Omental fat pad (tissue), 4 donors: ENCODE data around the gene TMEM145. TPM values are rescaled to one million over a fixed set of nuclear protein-coding genes. Genes with fewer than 3 reads are reported as not detected.

Source experiments
- ATAC-seq: fragments of 150-250 bp; one replicate; pipeline ENCODE4 v1.9.1; 2016; ENCODE audit warnings: mild to moderate bottlenecking, moderate library complexity; ENCODE audit not compliant: low FRiP score
- DNase-seq: peaks from one replicate; pipeline ENCODE4 v3.0.0-alpha.2; 2019; ENCODE audit warnings: low spot score
- total RNA-seq, 4 donors: library from RNA; depleted of rRNA; stranded (reverse); fragments of >200 nt; gene quantifications; one replicate each; pipeline ENCODE4 v1.1.0, GENCODE V29; 2016
- TF ChIP-seq, protein P1 (sequence below), 3 donors: fragments of 450-650 bp; IDR thresholded peaks; one replicate each; pipeline ENCODE4 v1.5.1; 2016 to 2017; ENCODE audit warnings: antibody characterized with exemption in 3 of 3, mild to moderate bottlenecking in 3 of 3, moderate library complexity in 2 of 3

Gene TMEM145
- total RNA-seq, 4 donors from 2014 or later, result 0.24 to 1.9 TPM; not detected in 2

DNA sequence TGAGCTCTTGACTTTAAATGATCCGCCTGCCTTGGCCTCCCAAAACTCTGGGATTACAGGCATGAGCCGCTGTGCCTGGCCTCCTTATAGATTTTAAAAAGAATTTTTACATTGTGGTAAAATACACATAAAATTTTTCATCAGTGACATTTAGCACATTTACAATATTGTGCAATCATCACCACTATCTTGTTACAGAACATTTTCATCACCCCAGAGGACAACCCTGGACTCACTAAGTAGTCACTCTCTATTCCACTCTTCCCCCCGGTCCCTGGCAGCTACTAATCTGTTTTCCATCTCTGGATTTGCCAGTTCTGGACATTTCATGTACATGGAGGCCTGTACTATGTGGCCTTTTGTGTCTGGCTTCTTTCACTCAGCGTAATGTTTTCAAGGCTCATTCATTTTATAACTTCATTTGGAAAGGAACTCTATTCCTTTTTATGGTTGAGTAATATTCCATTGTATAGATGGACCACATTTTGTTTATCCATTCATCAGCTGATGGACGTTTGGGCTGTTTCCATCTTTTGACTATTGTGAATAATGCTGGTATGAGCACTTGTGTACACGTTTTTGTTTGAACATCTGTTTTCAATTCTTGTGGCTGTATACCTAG, 32.2 kb downstream of the TMEM145 start:
- ATAC-seq (no peak), DNase-seq (no peak)
- TF ChIP-seq, protein P1, sequence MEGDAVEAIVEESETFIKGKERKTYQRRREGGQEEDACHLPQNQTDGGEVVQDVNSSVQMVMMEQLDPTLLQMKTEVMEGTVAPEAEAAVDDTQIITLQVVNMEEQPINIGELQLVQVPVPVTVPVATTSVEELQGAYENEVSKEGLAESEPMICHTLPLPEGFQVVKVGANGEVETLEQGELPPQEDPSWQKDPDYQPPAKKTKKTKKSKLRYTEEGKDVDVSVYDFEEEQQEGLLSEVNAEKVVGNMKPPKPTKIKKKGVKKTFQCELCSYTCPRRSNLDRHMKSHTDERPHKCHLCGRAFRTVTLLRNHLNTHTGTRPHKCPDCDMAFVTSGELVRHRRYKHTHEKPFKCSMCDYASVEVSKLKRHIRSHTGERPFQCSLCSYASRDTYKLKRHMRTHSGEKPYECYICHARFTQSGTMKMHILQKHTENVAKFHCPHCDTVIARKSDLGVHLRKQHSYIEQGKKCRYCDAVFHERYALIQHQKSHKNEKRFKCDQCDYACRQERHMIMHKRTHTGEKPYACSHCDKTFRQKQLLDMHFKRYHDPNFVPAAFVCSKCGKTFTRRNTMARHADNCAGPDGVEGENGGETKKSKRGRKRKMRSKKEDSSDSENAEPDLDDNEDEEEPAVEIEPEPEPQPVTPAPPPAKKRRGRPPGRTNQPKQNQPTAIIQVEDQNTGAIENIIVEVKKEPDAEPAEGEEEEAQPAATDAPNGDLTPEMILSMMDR (IDR thresholded peaks at IDR 0.05), result no peak

DNA sequence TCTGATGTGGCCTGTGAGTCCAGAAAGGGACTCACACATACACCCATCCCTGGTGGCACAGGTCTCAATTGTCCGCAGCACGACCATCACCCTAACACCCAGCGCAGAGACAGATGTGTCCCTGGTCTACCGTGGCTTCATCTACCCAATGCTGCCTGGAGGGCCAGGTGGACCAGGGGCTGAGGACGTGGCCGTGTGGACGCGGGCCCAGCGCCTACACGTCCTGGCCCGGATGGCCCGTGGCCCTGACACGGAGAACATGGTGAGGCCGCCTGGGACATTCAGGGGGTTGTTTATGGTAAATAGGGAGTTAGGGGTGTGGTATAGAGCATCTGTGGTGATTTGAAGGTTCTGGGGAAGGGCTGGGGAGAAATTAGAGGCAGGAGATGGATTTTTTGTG, 35.1 kb downstream of the TMEM145 start:
- TF ChIP-seq, protein P1 (IDR thresholded peaks at IDR 0.05), result no peak
- ATAC-seq (no peak), DNase-seq (no peak)

DNA sequence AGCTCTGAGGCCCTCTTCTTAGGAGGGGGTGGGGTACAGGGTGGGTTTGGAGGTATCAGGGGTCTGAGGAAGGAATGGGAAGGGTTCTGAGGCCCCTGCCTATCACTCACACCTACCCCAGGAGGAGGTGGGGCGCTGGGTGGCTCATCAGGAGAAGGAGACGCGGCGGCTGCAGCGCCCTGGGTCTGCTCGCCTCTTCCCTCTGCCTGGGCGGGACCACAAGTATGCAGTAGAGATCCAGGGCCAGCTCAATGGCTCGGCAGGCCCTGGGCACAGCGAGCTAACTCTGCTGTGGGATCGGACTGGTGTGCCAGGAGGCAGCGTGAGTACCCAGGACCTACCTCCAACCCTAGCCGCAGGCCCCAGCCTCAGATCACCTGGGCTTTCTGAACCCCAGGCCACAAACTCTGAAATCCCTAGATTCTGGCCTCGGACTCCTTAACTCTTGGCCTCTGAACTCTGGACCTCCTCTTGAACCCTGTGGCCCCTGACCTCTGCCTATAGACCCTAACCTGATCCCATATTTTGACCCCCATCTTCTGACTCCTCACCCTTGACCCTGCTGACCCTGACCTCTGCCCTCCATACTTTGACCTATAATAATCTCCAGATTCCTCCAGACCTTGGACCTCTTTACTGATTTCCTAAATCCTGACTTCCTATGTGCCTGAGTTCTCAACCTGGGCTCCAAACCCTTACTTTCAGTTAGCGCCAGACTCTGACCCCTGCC, 36.4 kb downstream of the TMEM145 start:
- ATAC-seq (no peak), DNase-seq (no peak)
- TF ChIP-seq, protein P1 (IDR thresholded peaks at IDR 0.05), result no peak

DNA sequence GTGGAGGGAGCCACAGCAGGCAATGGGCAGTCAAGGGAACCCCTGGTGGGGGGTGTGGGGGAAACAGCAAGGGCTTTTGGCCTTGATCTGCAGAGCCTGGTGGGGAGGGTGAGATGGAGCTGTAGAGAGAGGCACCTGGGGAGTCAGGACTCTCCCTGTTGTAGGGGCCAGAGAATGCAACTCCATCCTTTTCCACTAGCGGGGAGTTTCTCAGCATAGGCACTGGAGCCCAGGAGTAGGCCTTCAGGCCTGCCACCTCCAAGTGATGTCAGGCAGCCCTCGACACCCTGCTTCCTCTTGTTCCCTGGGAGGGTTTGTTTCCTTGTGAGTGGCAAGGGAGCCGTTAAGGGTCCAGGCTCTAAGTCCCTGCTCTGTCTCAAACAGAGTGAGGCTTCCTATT, 37.3 kb downstream of the TMEM145 start:
- DNase-seq (no peak), ATAC-seq (no peak)
- TF ChIP-seq, protein P1 (IDR thresholded peaks at IDR 0.05), result no peak

DNA sequence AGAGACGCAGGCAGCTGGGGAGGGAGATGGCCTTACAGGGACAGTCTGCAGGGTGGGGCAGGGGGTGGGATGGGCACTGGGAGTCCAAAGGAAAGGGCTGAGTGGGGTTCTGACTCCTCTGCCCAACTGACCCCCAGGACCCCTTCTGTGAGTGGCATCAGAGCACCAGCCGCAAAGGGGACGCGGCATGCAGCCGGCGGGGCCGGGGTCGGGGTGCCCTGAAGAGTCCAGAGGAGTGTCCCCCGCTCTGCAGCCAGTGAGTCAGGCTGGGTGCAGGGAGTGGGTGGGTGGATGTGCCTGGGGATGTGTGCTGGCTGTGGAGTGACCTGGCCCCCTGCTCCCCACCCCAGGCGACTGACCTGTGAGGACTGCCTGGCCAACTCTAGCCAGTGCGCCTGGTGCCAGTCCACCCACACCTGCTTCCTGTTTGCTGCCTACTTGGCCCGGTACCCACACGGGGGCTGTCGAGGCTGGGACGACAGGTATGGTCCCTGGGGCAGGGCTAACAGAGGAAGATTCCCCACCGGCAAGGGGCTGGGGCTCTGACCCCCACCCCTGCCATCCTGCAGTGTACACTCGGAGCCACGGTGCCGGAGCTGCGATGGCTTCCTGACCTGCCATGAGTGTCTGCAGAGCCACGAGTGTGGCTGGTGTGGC, 38.1 kb downstream of the TMEM145 start:
- no peak for ATAC-seq
- TF ChIP-seq, protein P1 (IDR thresholded peaks at IDR 0.05), result no peak

DNA sequence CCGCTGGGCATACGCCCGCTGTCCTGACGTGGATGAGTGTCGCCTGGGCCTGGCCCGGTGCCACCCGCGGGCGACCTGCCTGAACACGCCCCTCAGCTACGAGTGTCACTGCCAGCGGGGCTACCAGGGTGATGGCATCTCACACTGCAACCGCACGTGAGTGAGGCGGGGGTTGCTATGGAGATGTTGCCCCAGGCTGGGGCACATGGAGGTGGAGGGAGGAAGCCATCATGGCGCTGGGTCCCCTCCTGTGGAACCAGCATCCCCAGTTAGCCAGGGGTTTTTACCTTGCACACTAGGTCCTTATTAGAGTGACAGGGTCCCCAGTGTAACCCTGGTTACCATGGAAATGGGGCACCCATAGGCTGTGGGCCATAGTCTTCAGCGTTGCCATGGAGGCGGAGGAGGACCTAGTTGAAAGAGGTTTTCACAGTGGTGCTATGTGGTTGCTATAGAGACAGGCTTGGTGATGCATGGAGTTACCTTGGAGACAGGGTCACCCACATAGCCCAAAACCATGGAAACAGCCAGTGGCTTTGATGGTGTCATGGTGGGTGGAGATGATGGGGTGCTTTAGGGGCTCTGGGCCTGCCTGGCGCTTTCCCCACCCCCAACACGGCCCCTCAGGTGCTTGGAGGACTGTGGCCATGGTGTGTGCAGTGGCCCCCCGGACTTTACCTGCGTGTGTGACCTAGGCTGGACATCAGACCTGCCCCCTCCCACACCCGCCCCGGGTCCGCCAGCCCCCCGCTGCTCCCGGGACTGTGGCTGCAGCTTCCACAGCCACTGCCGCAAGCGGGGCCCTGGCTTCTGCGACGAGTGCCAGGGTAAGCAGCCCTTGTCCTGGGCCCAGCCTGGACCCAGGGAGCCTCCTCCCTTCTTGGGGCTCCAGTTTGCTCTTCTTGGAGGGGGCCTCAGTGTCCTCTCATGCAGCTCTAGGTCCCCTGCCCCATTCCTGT, 39.5 kb downstream of the TMEM145 start:
- TF ChIP-seq, protein P1 (IDR thresholded peaks at IDR 0.05), result no peak
- no peak for ATAC-seq
- no peak for DNase-seq

More for the DNA sequence above, 38.1 kb downstream of the TMEM145 start:
- DNase-seq, result no peak
